Endothelial cell of umbilical vein (primary cell): Measurements from ENCODE around the gene WDR82.

Experiments
- CTCF ChIP-seq, 2 donors: IDR thresholded peaks; 1 replicate in 1 of 2; 2 replicates in 1 of 2; pipeline ENCODE4 v1.5.1; 2011; ENCODE audit warnings: low read length in 2 of 2, mild to moderate bottlenecking in 2 of 2, moderate library complexity in 2 of 2, control low read depth in 1 of 2, inconsistent platforms in 1 of 2, low read depth in 1 of 2; ENCODE audit not compliant: insufficient read depth in 1 of 2; ENCODE audit errors: extremely low read depth in 1 of 2
- POLR2AphosphoS5 ChIP-seq: IDR thresholded peaks from 2 replicates; pipeline ENCODE4 v1.6.1; 2012; ENCODE audit warnings: low read depth, mild to moderate bottlenecking, control low read depth, low read length, moderate library complexity; ENCODE audit not compliant: insufficient read depth

- TF ChIP-seq CTCF (IDR thresholded peaks at IDR 0.05; ENCODE audit: extremely low read depth in 1 of 2, insufficient read depth in 1 of 2, low read depth in 1 of 2, low read length in 2 of 2): no peak
- no peak for TF ChIP-seq POLR2AphosphoS5
These were observed 44.5 kb downstream of the WDR82 start for GRCh38 chr3:52233968-52234367.
